ENCODE measurements around the gene ARSG.

DNA sequence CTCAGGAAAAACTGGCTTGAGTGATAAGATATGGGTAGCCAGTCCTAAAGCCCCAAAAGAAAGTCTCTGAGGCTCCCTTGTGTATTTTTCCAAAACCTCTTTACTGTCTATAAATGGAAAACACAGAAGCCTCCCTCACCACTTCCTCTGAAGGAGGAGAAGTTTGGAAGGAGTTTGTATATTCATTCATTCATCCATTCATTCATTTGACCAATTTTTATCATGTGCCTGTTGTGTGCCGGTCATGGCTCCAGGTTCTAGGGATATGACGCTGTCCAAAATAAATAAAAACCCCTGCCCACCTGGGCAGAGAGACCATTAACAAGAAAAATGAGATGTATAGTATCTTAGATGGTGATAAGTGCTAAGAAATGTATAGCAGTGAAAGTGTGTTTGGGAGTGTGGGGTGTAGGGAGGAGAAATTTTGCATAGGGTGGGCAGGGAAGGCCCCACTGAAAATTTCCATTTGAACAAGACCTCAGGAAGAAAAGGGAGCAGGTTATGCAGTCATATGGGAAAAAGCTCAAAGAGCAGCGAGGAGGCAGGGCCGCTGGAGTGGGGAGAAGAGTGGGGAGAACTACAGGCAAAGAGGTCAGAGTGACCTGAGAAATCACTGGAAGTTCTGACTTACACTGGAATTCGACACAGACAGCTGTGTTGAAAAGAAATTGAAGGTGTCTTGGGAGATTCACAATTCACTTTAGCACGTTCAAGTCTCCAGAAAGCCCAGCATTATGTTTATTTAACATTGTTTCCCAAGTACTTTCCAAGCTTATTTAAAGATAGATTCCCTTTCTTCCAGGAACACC is 172.1 kb downstream of the ARSG start:
- TF ChIP-seq, protein P1, sequence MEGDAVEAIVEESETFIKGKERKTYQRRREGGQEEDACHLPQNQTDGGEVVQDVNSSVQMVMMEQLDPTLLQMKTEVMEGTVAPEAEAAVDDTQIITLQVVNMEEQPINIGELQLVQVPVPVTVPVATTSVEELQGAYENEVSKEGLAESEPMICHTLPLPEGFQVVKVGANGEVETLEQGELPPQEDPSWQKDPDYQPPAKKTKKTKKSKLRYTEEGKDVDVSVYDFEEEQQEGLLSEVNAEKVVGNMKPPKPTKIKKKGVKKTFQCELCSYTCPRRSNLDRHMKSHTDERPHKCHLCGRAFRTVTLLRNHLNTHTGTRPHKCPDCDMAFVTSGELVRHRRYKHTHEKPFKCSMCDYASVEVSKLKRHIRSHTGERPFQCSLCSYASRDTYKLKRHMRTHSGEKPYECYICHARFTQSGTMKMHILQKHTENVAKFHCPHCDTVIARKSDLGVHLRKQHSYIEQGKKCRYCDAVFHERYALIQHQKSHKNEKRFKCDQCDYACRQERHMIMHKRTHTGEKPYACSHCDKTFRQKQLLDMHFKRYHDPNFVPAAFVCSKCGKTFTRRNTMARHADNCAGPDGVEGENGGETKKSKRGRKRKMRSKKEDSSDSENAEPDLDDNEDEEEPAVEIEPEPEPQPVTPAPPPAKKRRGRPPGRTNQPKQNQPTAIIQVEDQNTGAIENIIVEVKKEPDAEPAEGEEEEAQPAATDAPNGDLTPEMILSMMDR (IDR thresholded peaks at IDR 0.05): no peak; the same call in 1 of the 2 replicates
- TF ChIP-seq, protein P2, sequence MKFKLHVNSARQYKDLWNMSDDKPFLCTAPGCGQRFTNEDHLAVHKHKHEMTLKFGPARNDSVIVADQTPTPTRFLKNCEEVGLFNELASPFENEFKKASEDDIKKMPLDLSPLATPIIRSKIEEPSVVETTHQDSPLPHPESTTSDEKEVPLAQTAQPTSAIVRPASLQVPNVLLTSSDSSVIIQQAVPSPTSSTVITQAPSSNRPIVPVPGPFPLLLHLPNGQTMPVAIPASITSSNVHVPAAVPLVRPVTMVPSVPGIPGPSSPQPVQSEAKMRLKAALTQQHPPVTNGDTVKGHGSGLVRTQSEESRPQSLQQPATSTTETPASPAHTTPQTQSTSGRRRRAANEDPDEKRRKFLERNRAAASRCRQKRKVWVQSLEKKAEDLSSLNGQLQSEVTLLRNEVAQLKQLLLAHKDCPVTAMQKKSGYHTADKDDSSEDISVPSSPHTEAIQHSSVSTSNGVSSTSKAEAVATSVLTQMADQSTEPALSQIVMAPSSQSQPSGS (CRISPR knock-in tag; IDR thresholded peaks at IDR 0.05; ENCODE audit: borderline replicate concordance, low read depth): no peak
- TF ChIP-seq MAX (CRISPR knock-in tag; IDR thresholded peaks at IDR 0.05): no peak
- TF ChIP-seq, protein P3, sequence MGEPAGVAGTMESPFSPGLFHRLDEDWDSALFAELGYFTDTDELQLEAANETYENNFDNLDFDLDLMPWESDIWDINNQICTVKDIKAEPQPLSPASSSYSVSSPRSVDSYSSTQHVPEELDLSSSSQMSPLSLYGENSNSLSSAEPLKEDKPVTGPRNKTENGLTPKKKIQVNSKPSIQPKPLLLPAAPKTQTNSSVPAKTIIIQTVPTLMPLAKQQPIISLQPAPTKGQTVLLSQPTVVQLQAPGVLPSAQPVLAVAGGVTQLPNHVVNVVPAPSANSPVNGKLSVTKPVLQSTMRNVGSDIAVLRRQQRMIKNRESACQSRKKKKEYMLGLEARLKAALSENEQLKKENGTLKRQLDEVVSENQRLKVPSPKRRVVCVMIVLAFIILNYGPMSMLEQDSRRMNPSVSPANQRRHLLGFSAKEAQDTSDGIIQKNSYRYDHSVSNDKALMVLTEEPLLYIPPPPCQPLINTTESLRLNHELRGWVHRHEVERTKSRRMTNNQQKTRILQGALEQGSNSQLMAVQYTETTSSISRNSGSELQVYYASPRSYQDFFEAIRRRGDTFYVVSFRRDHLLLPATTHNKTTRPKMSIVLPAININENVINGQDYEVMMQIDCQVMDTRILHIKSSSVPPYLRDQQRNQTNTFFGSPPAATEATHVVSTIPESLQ (CRISPR knock-in tag; IDR thresholded peaks at IDR 0.05): no peak
- no peak for TF ChIP-seq CREB1 (CRISPR knock-in tag; IDR thresholded peaks at IDR 0.05)
- TF ChIP-seq, protein P4, sequence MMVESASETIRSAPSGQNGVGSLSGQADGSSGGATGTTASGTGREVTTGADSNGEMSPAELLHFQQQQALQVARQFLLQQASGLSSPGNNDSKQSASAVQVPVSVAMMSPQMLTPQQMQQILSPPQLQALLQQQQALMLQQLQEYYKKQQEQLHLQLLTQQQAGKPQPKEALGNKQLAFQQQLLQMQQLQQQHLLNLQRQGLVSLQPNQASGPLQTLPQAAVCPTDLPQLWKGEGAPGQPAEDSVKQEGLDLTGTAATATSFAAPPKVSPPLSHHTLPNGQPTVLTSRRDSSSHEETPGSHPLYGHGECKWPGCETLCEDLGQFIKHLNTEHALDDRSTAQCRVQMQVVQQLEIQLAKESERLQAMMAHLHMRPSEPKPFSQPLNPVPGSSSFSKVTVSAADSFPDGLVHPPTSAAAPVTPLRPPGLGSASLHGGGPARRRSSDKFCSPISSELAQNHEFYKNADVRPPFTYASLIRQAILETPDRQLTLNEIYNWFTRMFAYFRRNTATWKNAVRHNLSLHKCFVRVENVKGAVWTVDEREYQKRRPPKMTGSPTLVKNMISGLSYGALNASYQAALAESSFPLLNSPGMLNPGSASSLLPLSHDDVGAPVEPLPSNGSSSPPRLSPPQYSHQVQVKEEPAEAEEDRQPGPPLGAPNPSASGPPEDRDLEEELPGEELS (CRISPR knock-in tag; IDR thresholded peaks at IDR 0.05): no peak
- no peak for TF ChIP-seq E2F1 (CRISPR knock-in tag; IDR thresholded peaks at IDR 0.05)
- TF ChIP-seq, protein P5, sequence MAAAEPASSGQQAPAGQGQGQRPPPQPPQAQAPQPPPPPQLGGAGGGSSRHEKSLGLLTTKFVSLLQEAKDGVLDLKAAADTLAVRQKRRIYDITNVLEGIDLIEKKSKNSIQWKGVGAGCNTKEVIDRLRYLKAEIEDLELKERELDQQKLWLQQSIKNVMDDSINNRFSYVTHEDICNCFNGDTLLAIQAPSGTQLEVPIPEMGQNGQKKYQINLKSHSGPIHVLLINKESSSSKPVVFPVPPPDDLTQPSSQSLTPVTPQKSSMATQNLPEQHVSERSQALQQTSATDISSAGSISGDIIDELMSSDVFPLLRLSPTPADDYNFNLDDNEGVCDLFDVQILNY (CRISPR knock-in tag; IDR thresholded peaks at IDR 0.05): no peak
- TF ChIP-seq, protein P6, sequence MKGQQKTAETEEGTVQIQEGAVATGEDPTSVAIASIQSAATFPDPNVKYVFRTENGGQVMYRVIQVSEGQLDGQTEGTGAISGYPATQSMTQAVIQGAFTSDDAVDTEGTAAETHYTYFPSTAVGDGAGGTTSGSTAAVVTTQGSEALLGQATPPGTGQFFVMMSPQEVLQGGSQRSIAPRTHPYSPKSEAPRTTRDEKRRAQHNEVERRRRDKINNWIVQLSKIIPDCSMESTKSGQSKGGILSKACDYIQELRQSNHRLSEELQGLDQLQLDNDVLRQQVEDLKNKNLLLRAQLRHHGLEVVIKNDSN (CRISPR knock-in tag; IDR thresholded peaks at IDR 0.05): no peak
- TF ChIP-seq NR3C1 (CRISPR knock-in tag; conservative IDR thresholded peaks at IDR 0.05; ENCODE audit: low read depth): no peak
- no peak for TF ChIP-seq SP1 (CRISPR knock-in tag; conservative IDR thresholded peaks at IDR 0.05)
- no peak for TF ChIP-seq ATF1 (CRISPR knock-in tag; IDR thresholded peaks at IDR 0.05)
